Endodermal cell (in vitro differentiated cells): ENCODE data around the gene UMAD1. TPM values are rescaled to one million over a fixed set of nuclear protein-coding genes. Genes with fewer than 3 reads are reported as not detected.

Experiments used
- DNase-seq: peaks from one replicate; pipeline ENCODE4 v3.0.0-alpha.2; 2017
- H3K27ac ChIP-seq: 2 replicates; pipeline ENCODE4 v1.5.1; 2013; ENCODE audit warnings: mild to moderate bottlenecking, low read depth, low read length, moderate library complexity
- H3K27me3 ChIP-seq: 2 replicates; pipeline ENCODE4 v1.6.1; 2013; ENCODE audit warnings: mild to moderate bottlenecking, low read length, moderate library complexity; ENCODE audit not compliant: insufficient read depth, control insufficient read depth, poor library complexity, severe bottlenecking
- H3K36me3 ChIP-seq: 2 replicates; pipeline ENCODE4 v1.7.0; 2013; ENCODE audit warnings: mild to moderate bottlenecking, low read length, moderate library complexity; ENCODE audit not compliant: control insufficient read depth, insufficient read depth
- H3K4me1 ChIP-seq: one replicate; pipeline ENCODE4 v1.7.0; 2013; ENCODE audit warnings: low read length; ENCODE audit not compliant: control insufficient read depth, insufficient read depth
- H3K4me3 ChIP-seq: 2 replicates; pipeline ENCODE4 v1.5.1; 2013; ENCODE audit warnings: mild to moderate bottlenecking, low read length, moderate library complexity
- H3K9ac ChIP-seq: 2 replicates; pipeline ENCODE4 v1.6.1; 2013; ENCODE audit warnings: mild to moderate bottlenecking, low read length, moderate library complexity; ENCODE audit not compliant: poor library complexity, severe bottlenecking; ENCODE audit errors: extremely low read depth
- H3K9me3 ChIP-seq: 2 replicates; pipeline ENCODE4 v1.6.1; 2013; ENCODE audit warnings: mild to moderate bottlenecking, low read length, moderate library complexity; ENCODE audit not compliant: control insufficient read depth
- H3K27ac Mint-ChIP-seq: 2 replicates; pipeline ENCODE4 v1.8.0; 2020; ENCODE audit warnings: mixed read lengths
- H3K27me3 Mint-ChIP-seq: 2 replicates; pipeline ENCODE4 v1.8.0; 2021; ENCODE audit warnings: mild to moderate bottlenecking, mixed read lengths; ENCODE audit not compliant: insufficient read depth
- H3K36me3 Mint-ChIP-seq: 2 replicates; pipeline ENCODE4 v1.8.0; 2020; ENCODE audit warnings: low read depth, mixed read lengths
- H3K4me1 Mint-ChIP-seq: 2 replicates; pipeline ENCODE4 v1.8.0; 2020; ENCODE audit warnings: mixed read lengths
- H3K4me3 Mint-ChIP-seq: 2 replicates; pipeline ENCODE4 v1.8.0; 2020; ENCODE audit warnings: mild to moderate bottlenecking, moderate library complexity, mixed read lengths
- H3K9me3 Mint-ChIP-seq: 2 replicates; pipeline ENCODE4 v1.8.0; 2020; ENCODE audit warnings: mild to moderate bottlenecking, mixed read lengths
- WGBS, 2 experiments: methylation state at CpG; one replicate each; pipeline versions ENCODE4 v1.1.5 to v1.1.7; 2013; ENCODE audit warnings: missing lambda C conversion rate in 2 of 2, mixed read lengths in 1 of 2; ENCODE audit not compliant: insufficient coverage in 1 of 2, insufficient read length in 1 of 2; 5-methylcytosine and 5-hydroxymethylcytosine counted together
- total RNA-seq, 2 donors: library from RNA; stranded (reverse); fragmentation: NEBNext Ultra II Directional in 1 of 2; extraction: Animal tissue kit (Norgen Biotek cat#: 25700) in 1 of 2; gene quantifications; 2 replicates in 1 of 2; 3 replicates in 1 of 2; pipeline ENCODE4 v1.2.1, GENCODE V29; 2021
- TF ChIP-seq, protein P1 (sequence below): fragments of 200-600 bp; sonication (generic); conservative IDR thresholded peaks from 2 replicates; pipeline ENCODE4 v1.5.0; 2021; ENCODE audit warnings: antibody characterized with exemption, mild to moderate bottlenecking

UMAD1 gene
- total RNA-seq, 2 donors from 2014 or later: 9.7 to 10.3 TPM

DNA sequence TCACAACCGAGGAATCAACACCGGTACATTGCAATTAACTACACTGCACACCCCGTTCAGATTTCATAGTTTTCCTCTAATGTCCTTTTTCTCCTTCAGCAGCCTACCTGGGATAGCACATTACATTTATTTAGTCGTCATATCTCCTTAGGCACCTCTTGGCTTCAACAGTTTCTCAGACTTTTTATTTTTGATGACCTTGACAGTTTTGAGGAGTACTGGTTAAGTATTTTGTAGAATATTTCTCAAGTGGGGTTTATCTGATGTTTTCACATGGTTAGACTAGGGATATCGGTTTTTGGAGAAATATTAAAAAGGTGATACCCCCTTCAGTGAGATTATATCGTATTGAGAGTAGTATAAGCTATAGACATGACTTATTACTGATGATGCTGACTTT lies 241.0 kb downstream of the UMAD1 start:
- Histone ChIP-seq H3K27me3 (no peaks in the 10 kb centered on the region), H3K9ac (no peak overlapping the region), H3K4me1 (no peaks in the 10 kb centered on the region), H3K36me3 (no peaks in the 10 kb centered on the region), H3K9me3 (no peaks in the 10 kb centered on the region), H3K4me3 (no peak overlapping the region), H3K27ac (no peak overlapping the region)
- no peak overlapping the region for H3K27ac Mint-ChIP-seq
- no peak overlapping the region for H3K4me3 Mint-ChIP-seq
- DNase-seq: no peak
- no peaks in the 10 kb centered on the region for H3K9me3 Mint-ChIP-seq
- WGBS, 2 experiments: 92 to 95% methylated on average over 3 to 6 of the region's 6 CpGs
- H3K4me1 Mint-ChIP-seq: peaks cover 3% of the 10 kb centered on the region
- no peaks in the 10 kb centered on the region for H3K36me3 Mint-ChIP-seq
- no peaks in the 10 kb centered on the region for H3K27me3 Mint-ChIP-seq
- TF ChIP-seq, protein P1, sequence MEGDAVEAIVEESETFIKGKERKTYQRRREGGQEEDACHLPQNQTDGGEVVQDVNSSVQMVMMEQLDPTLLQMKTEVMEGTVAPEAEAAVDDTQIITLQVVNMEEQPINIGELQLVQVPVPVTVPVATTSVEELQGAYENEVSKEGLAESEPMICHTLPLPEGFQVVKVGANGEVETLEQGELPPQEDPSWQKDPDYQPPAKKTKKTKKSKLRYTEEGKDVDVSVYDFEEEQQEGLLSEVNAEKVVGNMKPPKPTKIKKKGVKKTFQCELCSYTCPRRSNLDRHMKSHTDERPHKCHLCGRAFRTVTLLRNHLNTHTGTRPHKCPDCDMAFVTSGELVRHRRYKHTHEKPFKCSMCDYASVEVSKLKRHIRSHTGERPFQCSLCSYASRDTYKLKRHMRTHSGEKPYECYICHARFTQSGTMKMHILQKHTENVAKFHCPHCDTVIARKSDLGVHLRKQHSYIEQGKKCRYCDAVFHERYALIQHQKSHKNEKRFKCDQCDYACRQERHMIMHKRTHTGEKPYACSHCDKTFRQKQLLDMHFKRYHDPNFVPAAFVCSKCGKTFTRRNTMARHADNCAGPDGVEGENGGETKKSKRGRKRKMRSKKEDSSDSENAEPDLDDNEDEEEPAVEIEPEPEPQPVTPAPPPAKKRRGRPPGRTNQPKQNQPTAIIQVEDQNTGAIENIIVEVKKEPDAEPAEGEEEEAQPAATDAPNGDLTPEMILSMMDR: no peak

DNA sequence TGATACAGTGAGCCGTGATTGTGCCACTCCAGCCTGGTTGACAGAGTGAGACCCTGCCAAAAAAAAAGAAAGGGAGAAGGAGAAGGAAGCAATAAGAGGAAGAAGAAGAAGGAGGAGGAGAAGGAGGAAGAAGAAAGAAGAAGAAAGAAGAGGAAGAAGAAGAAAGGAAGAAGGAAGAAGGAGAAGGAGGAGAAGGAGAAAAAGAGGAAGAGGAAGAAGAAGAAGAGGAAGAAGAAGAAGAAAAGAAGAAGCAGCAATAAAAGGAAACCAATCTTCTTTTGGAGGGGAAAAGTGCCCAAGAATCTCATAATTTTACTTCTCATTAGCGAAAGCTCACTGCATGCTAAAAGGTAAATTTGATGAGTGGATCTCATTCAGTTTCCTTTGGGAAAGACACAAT lies 242.3 kb downstream of the UMAD1 start:
- TF ChIP-seq, protein P1: no peak

DNA sequence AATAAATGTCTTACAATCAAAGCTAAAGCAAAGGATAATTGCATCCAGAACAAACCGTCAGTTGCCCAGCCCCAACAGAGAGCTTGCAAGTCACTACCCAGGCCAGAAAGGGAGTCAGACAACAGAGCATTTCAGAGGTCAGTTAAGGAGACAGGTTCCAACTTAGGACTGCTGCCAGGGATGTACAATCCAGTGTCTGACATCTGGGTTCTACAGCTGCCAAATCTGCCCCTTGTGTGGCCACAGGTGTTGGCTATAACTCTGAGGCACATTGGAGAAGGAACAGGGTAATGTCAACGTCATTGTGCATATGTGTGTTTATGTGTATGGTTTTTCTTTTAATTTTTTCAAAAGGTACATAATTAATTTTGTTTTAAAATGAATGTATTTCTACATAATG lies 242.8 kb downstream of the UMAD1 start:
- Mint-ChIP-seq H3K36me3 (no peaks in the 10 kb centered on the region), H3K4me1 (peaks cover 3% of the 10 kb centered on the region), H3K9me3 (no peaks in the 10 kb centered on the region), H3K4me3 (no peak overlapping the region), H3K27me3 (no peaks in the 10 kb centered on the region), H3K27ac (no peak overlapping the region)
- no peak overlapping the region for H3K27ac ChIP-seq
- H3K9me3 ChIP-seq: no peaks in the 10 kb centered on the region
- no peaks in the 10 kb centered on the region for H3K27me3 ChIP-seq
- H3K36me3 ChIP-seq: no peaks in the 10 kb centered on the region
- no peak for DNase-seq
- WGBS, 2 experiments: 96% methylated on average over 2 of the region's 2 CpGs; no CpG with 5 or more reads in 1 of the 2 experiments
- no peaks in the 10 kb centered on the region for H3K4me1 ChIP-seq
- TF ChIP-seq, protein P1: no peak
- H3K4me3 ChIP-seq: no peak overlapping the region
- H3K9ac ChIP-seq: no peak overlapping the region

More for the DNA sequence above, 242.3 kb downstream of the UMAD1 start:
- Histone ChIP-seq H3K27me3 (no peaks in the 10 kb centered on the region), H3K4me1 (no peaks in the 10 kb centered on the region), H3K27ac (no peak overlapping the region), H3K9ac (no peak overlapping the region), H3K9me3 (no peaks in the 10 kb centered on the region), H3K4me3 (no peak overlapping the region), H3K36me3 (no peaks in the 10 kb centered on the region)
- 85 to 96% methylated on average over 1 to 2 of the region's 2 CpGs for WGBS, 2 experiments
- Mint-ChIP-seq H3K9me3 (no peaks in the 10 kb centered on the region), H3K36me3 (no peaks in the 10 kb centered on the region), H3K4me1 (peaks cover 3% of the 10 kb centered on the region), H3K27ac (no peak overlapping the region), H3K27me3 (no peaks in the 10 kb centered on the region), H3K4me3 (no peak overlapping the region)
- no peak for DNase-seq
